Effector memory CD4-positive, alpha-beta T cell (primary cell): ENCODE measurements around the gene CNTN4.

ENCODE experiments used
- DNase-seq, 3 donors: peaks; one replicate each; pipeline ENCODE4 v3.0.0-alpha.2; 2020
- H3K27ac ChIP-seq: 2 replicates; pipeline ENCODE4 v1.7.0; 2013; ENCODE audit warnings: mild to moderate bottlenecking, low read length, moderate library complexity; ENCODE audit not compliant: insufficient read depth, poor library complexity, severe bottlenecking
- H3K27me3 ChIP-seq: replicated peaks from 2 replicates; pipeline ENCODE4 v1.7.0; 2013; ENCODE audit warnings: mild to moderate bottlenecking, low read length; ENCODE audit not compliant: insufficient read depth, control insufficient read depth, poor library complexity, severe bottlenecking
- H3K36me3 ChIP-seq: 2 replicates; pipeline ENCODE4 v1.7.0; 2013; ENCODE audit warnings: mild to moderate bottlenecking, low read length, moderate library complexity; ENCODE audit not compliant: control insufficient read depth, insufficient read depth
- H3K4me1 ChIP-seq: 2 replicates; pipeline ENCODE4 v1.7.0; 2013; ENCODE audit warnings: low read length, mild to moderate bottlenecking; ENCODE audit not compliant: control insufficient read depth, insufficient read depth, poor library complexity, severe bottlenecking
- H3K4me3 ChIP-seq: 2 replicates; pipeline ENCODE4 v1.7.0; 2013; ENCODE audit warnings: low read length, low read depth, mild to moderate bottlenecking; ENCODE audit not compliant: insufficient read depth, poor library complexity, severe bottlenecking
- H3K9me3 ChIP-seq: 2 replicates; pipeline ENCODE4 v1.7.0; 2013; ENCODE audit warnings: mild to moderate bottlenecking, low read length, moderate library complexity; ENCODE audit not compliant: control insufficient read depth

Gene CNTN4

DNA sequence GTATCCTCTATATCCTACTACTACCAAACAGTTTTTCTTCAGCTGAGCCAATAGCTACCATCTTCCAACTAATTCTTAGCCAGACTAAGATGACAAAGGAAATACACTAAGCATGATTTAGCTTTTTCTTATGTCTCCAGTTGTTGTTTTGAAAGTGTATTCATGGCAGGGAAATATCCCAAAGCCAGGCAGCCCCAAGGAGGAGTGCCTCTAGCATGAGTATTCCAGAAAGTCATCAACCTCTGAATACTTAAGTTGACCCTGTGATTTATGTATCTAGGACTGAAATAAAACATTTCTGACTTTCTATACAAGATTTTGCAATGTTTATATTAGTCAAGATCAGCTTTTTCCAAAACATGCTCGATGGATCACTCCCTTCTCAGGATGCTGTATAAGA is 562.4 kb downstream of the CNTN4 start:
- Histone ChIP-seq H3K27ac (no peak overlapping the region), H3K36me3 (no peaks in the 10 kb centered on the region), H3K4me3 (no peak overlapping the region), H3K4me1 (no peaks in the 10 kb centered on the region), H3K27me3 (no peaks in the 10 kb centered on the region), H3K9me3 (no peaks in the 10 kb centered on the region)
- no peak for DNase-seq

- Histone ChIP-seq H3K27ac (no peak overlapping the region), H3K4me1 (no peaks in the 10 kb centered on the region), H3K36me3 (no peaks in the 10 kb centered on the region), H3K4me3 (no peak overlapping the region), H3K27me3 (no peaks in the 10 kb centered on the region), H3K9me3 (no peaks in the 10 kb centered on the region)
- DNase-seq = no peak
Observed at GRCh38 chr3:2677501-2677900, 578.8 kb downstream of the CNTN4 start.

GRCh38 chr3:2680236-2680635 is 581.6 kb downstream of the CNTN4 start:
- no peaks in the 10 kb centered on the region for H3K9me3 ChIP-seq
- no peaks in the 10 kb centered on the region for H3K4me1 ChIP-seq
- no peak overlapping the region for H3K27ac ChIP-seq
- no peak overlapping the region for H3K4me3 ChIP-seq
- H3K36me3 ChIP-seq = no peaks in the 10 kb centered on the region
- no peak for DNase-seq
- no peaks in the 10 kb centered on the region for H3K27me3 ChIP-seq

- no peaks in the 10 kb centered on the region for H3K36me3 ChIP-seq
- H3K27ac ChIP-seq = no peak overlapping the region
- H3K4me3 ChIP-seq = no peak overlapping the region
- H3K4me1 ChIP-seq = no peaks in the 10 kb centered on the region
- DNase-seq = no peak
- H3K9me3 ChIP-seq = no peaks in the 10 kb centered on the region
- H3K27me3 ChIP-seq = no peaks in the 10 kb centered on the region
Observed at GRCh38 chr3:2684046-2684445, 585.4 kb downstream of the CNTN4 start.

DNA sequence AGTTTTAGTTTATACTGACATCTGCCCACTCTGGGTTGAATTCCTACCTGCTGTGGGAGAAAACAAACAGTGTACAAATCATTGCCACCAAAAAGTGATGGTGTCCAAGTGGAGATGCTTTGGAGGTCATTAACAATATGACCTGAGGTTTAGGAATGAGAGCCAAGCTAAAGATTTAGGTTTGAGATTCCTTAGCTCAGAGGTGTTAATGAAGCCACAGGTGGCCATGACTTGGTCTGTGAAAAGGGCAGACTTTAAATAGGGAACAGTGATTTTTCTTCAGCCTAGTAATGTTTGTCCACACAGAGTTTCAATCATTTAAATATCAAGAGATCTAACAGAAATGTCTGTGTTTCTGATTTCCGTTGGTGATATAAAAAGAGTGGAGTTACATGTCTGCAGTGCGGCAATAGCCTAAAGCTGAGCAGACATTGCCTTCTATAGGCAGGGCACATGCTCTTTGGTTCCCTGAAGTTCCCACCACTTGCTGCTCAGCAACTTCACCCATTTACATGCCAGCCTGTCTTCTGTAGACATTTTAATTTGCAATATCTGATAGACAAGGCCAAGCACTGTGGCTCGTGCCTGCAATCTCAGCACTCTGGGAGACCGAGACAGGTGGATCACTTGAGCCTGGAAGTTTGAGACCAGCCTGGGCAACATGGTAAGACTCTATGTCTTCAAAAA is 588.3 kb downstream of the CNTN4 start:
- Histone ChIP-seq H3K27me3 (no peaks in the 10 kb centered on the region), H3K9me3 (no peaks in the 10 kb centered on the region), H3K4me1 (no peaks in the 10 kb centered on the region)

DNA sequence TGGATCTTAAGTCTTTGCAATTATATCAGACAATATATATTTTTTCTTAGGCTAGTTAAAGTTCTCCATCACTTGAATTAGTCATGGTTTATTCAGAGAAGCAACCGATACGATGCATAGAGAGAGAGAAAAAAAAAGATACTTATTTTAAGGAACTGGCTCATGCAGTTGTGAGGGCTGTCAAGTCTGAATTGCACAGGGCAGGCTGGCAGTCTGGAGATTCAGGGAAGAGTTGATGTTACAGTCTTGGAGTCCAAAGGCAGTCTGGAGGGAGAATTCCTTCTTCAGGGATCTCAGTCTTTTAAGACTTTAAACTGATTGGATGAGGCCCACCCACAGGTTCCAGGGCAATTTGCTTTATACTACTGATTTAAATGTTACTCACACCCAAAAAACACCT is 598.9 kb downstream of the CNTN4 start:
- Histone ChIP-seq H3K4me1 (no peaks in the 10 kb centered on the region), H3K9me3 (no peaks in the 10 kb centered on the region), H3K36me3 (no peaks in the 10 kb centered on the region), H3K27me3 (no peaks in the 10 kb centered on the region), H3K27ac (no peak overlapping the region), H3K4me3 (no peak overlapping the region)
- DNase-seq = no peak

More for the DNA sequence above, 588.3 kb downstream of the CNTN4 start:
- no peak for DNase-seq
- H3K27ac ChIP-seq = no peak overlapping the region
- no peak overlapping the region for H3K4me3 ChIP-seq
- H3K36me3 ChIP-seq = no peaks in the 10 kb centered on the region

DNA sequence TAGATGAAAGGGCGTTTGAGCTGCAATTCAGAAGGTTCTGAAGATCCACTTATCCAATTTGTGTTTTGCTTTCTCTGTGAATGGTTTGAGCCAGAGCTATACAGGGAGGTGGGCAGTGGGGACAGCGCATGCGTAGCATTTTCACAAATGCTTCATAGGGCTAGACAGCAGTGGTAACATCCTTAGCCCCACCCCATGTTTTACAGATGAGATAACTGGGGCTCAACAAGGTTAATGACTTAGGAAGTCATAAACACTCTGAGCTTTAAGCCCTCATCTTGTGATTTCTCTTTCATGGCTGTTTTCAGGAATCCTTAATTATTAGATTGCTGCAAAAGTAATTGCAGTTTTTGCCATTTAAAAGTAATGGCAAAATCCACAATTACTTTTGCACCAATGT is 602.8 kb downstream of the CNTN4 start:
- no peak overlapping the region for H3K27ac ChIP-seq
- H3K9me3 ChIP-seq = no peaks in the 10 kb centered on the region
- no peak for DNase-seq

DNA sequence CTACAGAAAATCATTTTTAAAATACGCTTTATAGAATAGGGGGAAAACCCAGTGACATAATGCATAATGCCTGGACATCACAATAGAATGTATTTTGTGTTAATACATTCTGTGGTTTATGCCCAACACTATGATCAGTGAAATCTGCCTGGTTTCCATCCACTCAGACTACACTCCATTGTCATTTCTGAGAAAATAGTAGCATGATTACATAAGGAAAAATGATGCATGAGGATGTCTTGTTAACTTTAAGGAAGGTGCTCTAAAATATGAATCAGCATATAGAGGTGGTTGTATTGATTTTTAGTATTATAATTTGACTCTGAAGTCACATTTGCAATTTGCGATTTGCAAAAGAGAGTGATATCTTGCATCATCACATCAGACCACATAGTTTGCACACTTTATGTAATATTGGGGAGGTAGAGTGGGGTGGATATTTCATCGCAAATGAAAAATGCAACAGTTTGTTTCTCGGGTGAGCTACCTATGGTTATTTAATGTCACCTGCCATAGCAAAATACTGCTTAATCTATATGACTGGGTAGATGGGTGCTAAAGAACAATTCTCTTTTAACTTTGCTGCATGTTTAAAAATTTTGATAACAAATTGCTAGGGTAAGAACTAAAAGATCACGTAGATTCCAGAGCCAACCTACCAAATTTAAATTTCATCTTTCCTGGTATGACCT is 607.6 kb downstream of the CNTN4 start:
- H3K36me3 ChIP-seq = no peaks in the 10 kb centered on the region
- H3K27me3 ChIP-seq = no peaks in the 10 kb centered on the region
- H3K27ac ChIP-seq = no peak overlapping the region
- no peaks in the 10 kb centered on the region for H3K9me3 ChIP-seq
- no peak overlapping the region for H3K4me3 ChIP-seq
- no peak for DNase-seq
- H3K4me1 ChIP-seq = no peaks in the 10 kb centered on the region

More for the DNA sequence above, 602.8 kb downstream of the CNTN4 start:
- H3K4me1 ChIP-seq = no peaks in the 10 kb centered on the region
- H3K27me3 ChIP-seq = no peaks in the 10 kb centered on the region
- H3K36me3 ChIP-seq = no peaks in the 10 kb centered on the region
- no peak overlapping the region for H3K4me3 ChIP-seq

- Histone ChIP-seq H3K4me3 (no peak overlapping the region), H3K27ac (no peak overlapping the region), H3K36me3 (no peaks in the 10 kb centered on the region), H3K4me1 (no peaks in the 10 kb centered on the region), H3K27me3 (no peaks in the 10 kb centered on the region), H3K9me3 (no peaks in the 10 kb centered on the region)
- DNase-seq = no peak
Observed at GRCh38 chr3:2706836-2707210, 608.2 kb downstream of the CNTN4 start.

- DNase-seq = no peak
- no peaks in the 10 kb centered on the region for H3K9me3 ChIP-seq
Observed at GRCh38 chr3:2711081-2711480, 612.4 kb downstream of the CNTN4 start.

More at GRCh38 chr3:2711081-2711480, 612.4 kb downstream of the CNTN4 start:
- H3K27me3 ChIP-seq = no peaks in the 10 kb centered on the region
- H3K36me3 ChIP-seq = no peaks in the 10 kb centered on the region
- no peak overlapping the region for H3K27ac ChIP-seq
- no peaks in the 10 kb centered on the region for H3K4me1 ChIP-seq
- H3K4me3 ChIP-seq = no peak overlapping the region
